Measurements from ENCODE around the gene PFN4. TPM values are rescaled to one million over a fixed set of nuclear protein-coding genes. Genes with fewer than 3 reads are reported as not detected.

PFN4 gene
- total RNA-seq, 3 donors from 2014 or later = not detected

- no peak for DNase-seq
- Histone ChIP-seq H3K4me3 (peak overlapping the region; percentile 53), H3K9me3 (no peaks in the 10 kb centered on the region), H3K4me1 (ENCODE audit: low read depth) (peaks cover 3% of the 10 kb centered on the region), H3K36me3 (ENCODE audit: low read depth) (no peaks in the 10 kb centered on the region)
- peak; percentile 8 for ATAC-seq
- TF ChIP-seq, protein P1, sequence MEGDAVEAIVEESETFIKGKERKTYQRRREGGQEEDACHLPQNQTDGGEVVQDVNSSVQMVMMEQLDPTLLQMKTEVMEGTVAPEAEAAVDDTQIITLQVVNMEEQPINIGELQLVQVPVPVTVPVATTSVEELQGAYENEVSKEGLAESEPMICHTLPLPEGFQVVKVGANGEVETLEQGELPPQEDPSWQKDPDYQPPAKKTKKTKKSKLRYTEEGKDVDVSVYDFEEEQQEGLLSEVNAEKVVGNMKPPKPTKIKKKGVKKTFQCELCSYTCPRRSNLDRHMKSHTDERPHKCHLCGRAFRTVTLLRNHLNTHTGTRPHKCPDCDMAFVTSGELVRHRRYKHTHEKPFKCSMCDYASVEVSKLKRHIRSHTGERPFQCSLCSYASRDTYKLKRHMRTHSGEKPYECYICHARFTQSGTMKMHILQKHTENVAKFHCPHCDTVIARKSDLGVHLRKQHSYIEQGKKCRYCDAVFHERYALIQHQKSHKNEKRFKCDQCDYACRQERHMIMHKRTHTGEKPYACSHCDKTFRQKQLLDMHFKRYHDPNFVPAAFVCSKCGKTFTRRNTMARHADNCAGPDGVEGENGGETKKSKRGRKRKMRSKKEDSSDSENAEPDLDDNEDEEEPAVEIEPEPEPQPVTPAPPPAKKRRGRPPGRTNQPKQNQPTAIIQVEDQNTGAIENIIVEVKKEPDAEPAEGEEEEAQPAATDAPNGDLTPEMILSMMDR (IDR thresholded peaks at IDR 0.05) = no peak
- intact Hi-C loops (cut with DNase I, micrococcal nuclease) = no loop called here
Observed at GRCh38 chr2:24122366-24123194, 554 bp downstream of the PFN4 start.

GRCh38 chr2:24121469-24121868 is 1.7 kb downstream of the PFN4 start:
- TF ChIP-seq, protein P1 (IDR thresholded peaks at IDR 0.05) = no peak
- Histone ChIP-seq H3K9me3 (no peaks in the 10 kb centered on the region), H3K36me3 (ENCODE audit: low read depth) (no peaks in the 10 kb centered on the region), H3K4me3 (no peak overlapping the region), H3K4me1 (ENCODE audit: low read depth) (peaks cover 3% of the 10 kb centered on the region)
- ATAC-seq = no peak
- no peak for DNase-seq
- intact Hi-C loops (cut with DNase I, micrococcal nuclease) = no loop called here

DNA sequence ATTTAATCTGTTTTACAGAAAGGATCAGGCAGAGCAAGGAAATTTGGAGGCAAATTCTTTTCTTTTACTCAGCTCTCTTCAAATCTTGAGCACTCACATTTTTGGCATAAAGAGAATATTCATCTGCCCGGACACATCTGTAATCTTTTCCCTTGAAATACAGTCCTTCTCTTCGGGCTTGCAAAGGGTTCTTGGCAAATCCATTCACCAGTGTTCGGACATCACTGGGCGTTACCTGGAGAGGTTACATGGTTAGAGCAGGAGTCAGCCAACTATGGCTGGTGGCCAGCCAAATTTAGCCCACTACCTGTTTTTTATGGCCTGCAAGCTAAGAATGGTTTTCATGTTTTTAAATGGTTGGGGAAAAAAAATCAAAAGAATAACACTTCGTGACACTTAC is 2.1 kb downstream of the PFN4 start:
- no peaks in the 10 kb centered on the region for H3K36me3 ChIP-seq (ENCODE audit: low read depth)
- no peak overlapping the region for H3K4me3 ChIP-seq
- ATAC-seq (no peak), DNase-seq (no peak)
- peaks cover 3% of the 10 kb centered on the region for H3K4me1 ChIP-seq (ENCODE audit: low read depth)
- intact Hi-C loops (cut with DNase I, micrococcal nuclease) = no loop called here
- no peaks in the 10 kb centered on the region for H3K9me3 ChIP-seq
- TF ChIP-seq, protein P1 (IDR thresholded peaks at IDR 0.05) = no peak

DNA sequence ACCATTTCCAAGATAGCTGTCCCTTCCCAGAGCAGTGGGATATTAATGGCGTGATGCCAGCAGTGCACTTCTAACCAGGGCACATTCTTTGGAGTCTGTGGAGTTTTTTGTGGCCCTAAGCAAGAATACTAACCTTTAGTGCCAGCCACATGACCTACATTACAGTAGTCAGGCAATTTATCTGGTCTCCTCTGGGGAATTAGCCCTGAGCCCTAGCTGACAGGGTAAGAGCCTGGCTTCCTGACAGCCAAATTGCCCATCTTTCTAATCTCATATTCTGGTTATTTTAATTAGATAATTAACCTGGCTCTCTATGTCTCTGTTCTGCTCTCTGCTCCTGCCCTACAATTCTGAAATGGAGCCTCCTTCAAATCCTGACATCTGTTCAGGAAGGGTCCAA is 5.2 kb downstream of the PFN4 start:
- intact Hi-C loops (cut with DNase I, micrococcal nuclease) = no loop called here
- H3K4me1 ChIP-seq (ENCODE audit: low read depth) = peaks cover 3% of the 10 kb centered on the region
- no peak for ATAC-seq
- TF ChIP-seq, protein P1 (IDR thresholded peaks at IDR 0.05) = no peak
- H3K36me3 ChIP-seq (ENCODE audit: low read depth) = no peaks in the 10 kb centered on the region
- no peak for DNase-seq
- H3K4me3 ChIP-seq = no peak overlapping the region
- H3K9me3 ChIP-seq = no peaks in the 10 kb centered on the region

- Histone ChIP-seq H3K9me3 (no peaks in the 10 kb centered on the region), H3K4me3 (no peak overlapping the region), H3K4me1 (ENCODE audit: low read depth) (no peaks in the 10 kb centered on the region), H3K36me3 (ENCODE audit: low read depth) (no peaks in the 10 kb centered on the region)
- ATAC-seq = no peak
- intact Hi-C loops (cut with DNase I, micrococcal nuclease) = no loop called here
- TF ChIP-seq, protein P1 (IDR thresholded peaks at IDR 0.05) = no peak
- no peak for DNase-seq
Observed at GRCh38 chr2:24115057-24115456, 8.1 kb downstream of the PFN4 start.

All from mucosa of descending colon (tissue), 3 donors.